ENCODE data around the gene CLCN3.

DNA sequence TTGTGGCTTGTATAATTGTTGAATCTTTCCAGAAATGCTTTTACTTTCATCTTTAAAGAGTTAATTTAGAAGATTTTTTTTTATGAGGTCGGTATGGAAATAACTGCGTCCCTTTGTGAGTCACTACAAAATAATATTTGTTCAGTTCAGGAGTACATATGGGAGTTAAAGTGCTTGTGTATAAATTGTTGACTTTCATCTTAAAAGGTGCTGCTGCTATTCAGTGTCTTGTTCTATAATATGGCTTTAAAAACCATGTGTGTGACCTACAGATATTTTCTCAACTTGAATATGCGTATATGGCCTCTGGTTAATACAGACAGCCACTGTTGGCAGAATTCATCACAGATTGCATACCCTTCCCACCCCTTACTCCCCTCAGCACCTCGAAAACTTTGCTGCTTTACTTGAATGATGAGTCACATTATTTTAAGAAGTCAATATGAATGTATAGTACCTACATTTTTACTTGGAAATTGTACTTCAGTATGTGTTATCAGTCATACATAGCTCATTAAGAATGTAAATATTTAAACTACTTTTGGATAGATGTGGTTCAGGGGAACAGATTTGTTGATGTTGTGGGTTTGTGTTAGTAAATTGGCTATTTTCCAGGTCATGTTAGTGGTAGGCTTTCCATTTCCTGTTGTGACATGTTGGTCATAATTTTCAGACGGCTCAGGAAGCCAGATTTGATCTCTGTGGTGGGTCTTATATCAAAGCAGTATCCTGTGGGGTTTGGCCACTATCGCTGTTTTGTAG is 1.5 kb downstream of the CLCN3 start:
- TF ChIP-seq, protein P1, sequence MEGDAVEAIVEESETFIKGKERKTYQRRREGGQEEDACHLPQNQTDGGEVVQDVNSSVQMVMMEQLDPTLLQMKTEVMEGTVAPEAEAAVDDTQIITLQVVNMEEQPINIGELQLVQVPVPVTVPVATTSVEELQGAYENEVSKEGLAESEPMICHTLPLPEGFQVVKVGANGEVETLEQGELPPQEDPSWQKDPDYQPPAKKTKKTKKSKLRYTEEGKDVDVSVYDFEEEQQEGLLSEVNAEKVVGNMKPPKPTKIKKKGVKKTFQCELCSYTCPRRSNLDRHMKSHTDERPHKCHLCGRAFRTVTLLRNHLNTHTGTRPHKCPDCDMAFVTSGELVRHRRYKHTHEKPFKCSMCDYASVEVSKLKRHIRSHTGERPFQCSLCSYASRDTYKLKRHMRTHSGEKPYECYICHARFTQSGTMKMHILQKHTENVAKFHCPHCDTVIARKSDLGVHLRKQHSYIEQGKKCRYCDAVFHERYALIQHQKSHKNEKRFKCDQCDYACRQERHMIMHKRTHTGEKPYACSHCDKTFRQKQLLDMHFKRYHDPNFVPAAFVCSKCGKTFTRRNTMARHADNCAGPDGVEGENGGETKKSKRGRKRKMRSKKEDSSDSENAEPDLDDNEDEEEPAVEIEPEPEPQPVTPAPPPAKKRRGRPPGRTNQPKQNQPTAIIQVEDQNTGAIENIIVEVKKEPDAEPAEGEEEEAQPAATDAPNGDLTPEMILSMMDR (IDR thresholded peaks at IDR 0.05) = no peak
- TF ChIP-seq POLR2A (IDR thresholded peaks at IDR 0.05) = no peak
